GM21360 (cell line): ENCODE results near the gene CYBRD1.

Experiments
- ATAC-seq: cut with Tn5 transposase; IDR thresholded peaks from one replicate; pipeline ENCODE4 v1.9.1; 2021; ENCODE audit warnings: mild to moderate bottlenecking, moderate library complexity; ENCODE audit not compliant: unreplicated experiment

CYBRD1 gene

DNA sequence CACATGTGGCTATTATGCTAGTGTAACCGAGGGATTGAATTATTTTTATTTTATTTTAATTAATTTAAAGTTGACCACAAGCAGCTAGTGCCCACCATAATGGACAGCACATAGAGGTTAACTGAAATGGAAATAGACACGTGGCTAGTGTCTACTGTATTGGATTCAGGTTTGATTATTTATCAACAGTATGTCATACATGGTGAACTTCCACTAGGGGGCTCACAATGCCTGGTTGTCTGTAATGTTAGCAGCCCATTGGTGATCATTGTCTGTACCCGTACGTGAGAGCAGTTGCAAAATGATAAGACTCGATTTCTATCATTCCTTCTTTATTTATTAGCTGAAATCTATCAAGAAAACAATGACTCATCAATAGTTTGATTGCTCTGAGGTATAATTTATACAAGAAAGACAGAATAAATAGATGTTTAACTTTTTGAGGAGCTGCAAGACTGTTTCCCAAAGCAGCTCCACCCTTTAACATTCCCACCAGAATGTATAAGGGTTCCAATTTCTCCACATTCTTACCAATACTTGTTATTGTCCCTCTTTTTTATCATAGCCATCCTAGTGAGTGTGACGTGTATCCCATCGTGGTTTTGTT is 76.5 kb downstream of the CYBRD1 start:
- ATAC-seq = peak; percentile 88

- ATAC-seq = no peak
Observed at GRCh38 chr2:171600126-171600525, 77.9 kb downstream of the CYBRD1 start.

GRCh38 chr2:171602352-171602751 is 80.1 kb downstream of the CYBRD1 start:
- ATAC-seq = no peak
